K562 (cell line): Measurements from ENCODE around the gene MIB2. TPM values are rescaled to one million over a fixed set of nuclear protein-coding genes. Genes with fewer than 3 reads are reported as not detected.
"Not testable (repeated sequence)": the region's sequence is repeated elsewhere in the genome, so short reads cannot be mapped to it uniquely, and the experiment has no call there.

Experiments
- ATAC-seq: fragments of 200-7000 bp; cut with Tn5 transposase; 3 replicates; pipeline ENCODE4 v1.9.1; 2020; ENCODE audit warnings: moderate library complexity
- BruUV-seq: library from RNA; stranded (reverse); fragments of 400-500 nt; replicated peaks from 2 replicates; lab custom pipeline; 2021; lab: Mats Ljungman, UMichigan
- CTCF ChIA-PET: fragments of 300-600 bp; formaldehyde crosslinking; extraction: SDS; loops from one replicate; lab custom pipeline; 2021; ENCODE audit warnings: low intra/inter-chr PET ratio; lab: Yijun Ruan, JAX
- POLR2A ChIA-PET: fragments of 300-600, 350-650 bp; sonication (Branson Sonifier 250); formaldehyde crosslinking; extraction: SDS; loops from one replicate; lab custom pipeline; 2021; ENCODE audit warnings: antibody characterized with exemption, inconsistent platforms; lab: Yijun Ruan, JAX
- DNase-seq, 4 experiments: peaks; one replicate each; pipeline versions ENCODE4 v3.0.0 to v3.0.0-alpha.2; 2011 to 2018; ENCODE audit warnings: low spot score in 3 of 4, mixed read lengths in 3 of 4; ENCODE audit errors: extremely low read depth in 1 of 4
- FAIRE-seq: peaks from 2 replicates; lab custom pipeline; 2011; peaks lifted over from hg19 to GRCh38; lab: Jason Lieb, UNC
- H2AFZ ChIP-seq: 2 replicates; pipeline ENCODE4 v1.6.0; 2011; ENCODE audit warnings: low read depth, low read length, control low read depth, inconsistent platforms
- H3K27ac ChIP-seq: fragments of 200-600 bp; 3 replicates; pipeline ENCODE4 v1.8.0; 2011; ENCODE audit warnings: low read depth, mild to moderate bottlenecking, control low read depth, inconsistent platforms, low read length, moderate library complexity, mixed read lengths; ENCODE audit errors: extremely low read depth
- H3K27me3 ChIP-seq, 2 experiments: fragments of 300-600 bp in 1 of 2; 2 replicates in 1 of 2; 3 replicates in 1 of 2; pipeline versions ENCODE4 v1.6.0 to v1.8.0; 2011; ENCODE audit warnings: inconsistent platforms in 2 of 2, low read length in 2 of 2, mild to moderate bottlenecking in 1 of 2, mixed read lengths in 1 of 2, moderate library complexity in 1 of 2; ENCODE audit not compliant: control insufficient read depth in 2 of 2, insufficient read depth in 2 of 2
- H3K36me3 ChIP-seq: fragments of 300-600 bp; 3 replicates; pipeline ENCODE4 v1.8.0; 2011; ENCODE audit warnings: mild to moderate bottlenecking, low read length, inconsistent platforms; ENCODE audit not compliant: control insufficient read depth, insufficient read depth
- H3K4me1 ChIP-seq, 2 experiments: fragments of 200-600 bp in 1 of 2; replicated peaks in 1 of 2; 2 replicates in 1 of 2; 3 replicates in 1 of 2; pipeline versions ENCODE4 v1.5.1 to v1.8.0; 2011; ENCODE audit warnings: inconsistent platforms in 2 of 2, low read length in 2 of 2, mild to moderate bottlenecking in 1 of 2, mixed read lengths in 1 of 2, moderate library complexity in 1 of 2; ENCODE audit not compliant: control insufficient read depth in 2 of 2, insufficient read depth in 2 of 2
- H3K4me2 ChIP-seq: 2 replicates; pipeline ENCODE4 v1.6.1; 2011; ENCODE audit warnings: low read length, control low read depth, inconsistent platforms, mixed read lengths; ENCODE audit not compliant: insufficient read depth
- H3K4me3 ChIP-seq: fragments of 200-600 bp; sonication (generic), shearing (Covaris generic); 2 replicates; pipeline ENCODE4 v1.5.1; 2016; ENCODE audit warnings: control low read depth, inconsistent platforms
- H3K79me2 ChIP-seq: fragments of 200-600 bp; 3 replicates; pipeline ENCODE4 v1.8.0; 2011; ENCODE audit warnings: low read length, inconsistent platforms; ENCODE audit not compliant: control insufficient read depth, insufficient read depth
- H3K9ac ChIP-seq, 2 experiments: 2 replicates each; pipeline versions ENCODE4 v1.6.0 to v1.6.1; 2011; ENCODE audit warnings: low read depth in 2 of 2, low read length in 2 of 2, control low read depth in 1 of 2, inconsistent platforms in 1 of 2, mild to moderate bottlenecking in 1 of 2, mixed read lengths in 1 of 2; ENCODE audit not compliant: insufficient read depth in 1 of 2
- H3K9me1 ChIP-seq: one replicate; pipeline ENCODE4 v1.6.0; 2011; ENCODE audit warnings: inconsistent platforms, mild to moderate bottlenecking, low read length, moderate library complexity; ENCODE audit not compliant: control insufficient read depth, insufficient read depth
- H3K9me3 ChIP-seq: replicated peaks from 2 replicates; pipeline ENCODE4 v1.5.1; 2011; ENCODE audit warnings: low read depth, low read length, inconsistent platforms; ENCODE audit not compliant: control insufficient read depth, insufficient read depth
- H4K20me1 ChIP-seq: replicated peaks from 2 replicates; pipeline ENCODE4 v1.6.1; 2011; ENCODE audit warnings: low read length, inconsistent platforms, mixed read lengths; ENCODE audit not compliant: control insufficient read depth, insufficient read depth
- CBFA2T3 ChIP-seq: fragments of 450-650 bp; IDR thresholded peaks from 2 replicates; pipeline ENCODE4 v1.6.1; 2017
- CREB1 ChIP-seq, 2 experiments: sonication (generic) in 1 of 2; formaldehyde crosslinking in 1 of 2; IDR thresholded peaks; 2 replicates each; pipeline versions ENCODE4 v1.6.1 to v1.8.0; 2012 to 2022; ENCODE audit warnings: inconsistent platforms in 1 of 2, mild to moderate bottlenecking in 1 of 2, missing genetic modification reagents in 1 of 2, moderate library complexity in 1 of 2
- CREM ChIP-seq: IDR thresholded peaks from 2 replicates; pipeline ENCODE4 v1.6.1; 2014; ENCODE audit warnings: antibody characterized with exemption, low read depth
- EP300 ChIP-seq: IDR thresholded peaks from 2 replicates; pipeline ENCODE4 v1.6.1; 2012; ENCODE audit warnings: low read length, improper control_type of control experiment
- KLF16 ChIP-seq: IDR thresholded peaks from 2 replicates; pipeline ENCODE4 v1.6.1; 2016; ENCODE audit warnings: antibody characterized with exemption
- NFE2 ChIP-seq: IDR thresholded peaks from 2 replicates; pipeline ENCODE4 v1.6.1; 2014; ENCODE audit warnings: antibody characterized with exemption, low read depth
- RCOR1 ChIP-seq, 2 experiments: IDR thresholded peaks; 2 replicates each; pipeline ENCODE4 v1.6.1; 2012; ENCODE audit warnings: low read depth in 2 of 2, low read length in 2 of 2, borderline replicate concordance in 1 of 2, improper control_type of control experiment in 1 of 2
- RNF2 ChIP-seq: sonication (generic); IDR thresholded peaks from 2 replicates; pipeline ENCODE4 v1.6.1; 2016
- TEAD4 ChIP-seq, 2 experiments: sonication (generic) in 1 of 2; formaldehyde crosslinking in 1 of 2; IDR thresholded peaks; 2 replicates each; pipeline versions ENCODE4 v1.6.1 to v1.8.0; 2012 to 2022; ENCODE audit warnings: borderline replicate concordance in 1 of 2, inconsistent platforms in 1 of 2, low read length in 1 of 2, mild to moderate bottlenecking in 1 of 2, missing genetic modification reagents in 1 of 2
- ZNF639 ChIP-seq, 2 experiments: fragments of 200-800 bp in 1 of 2; sonication (Bioruptor generic) in 1 of 2; sonication (generic) in 1 of 2; formaldehyde crosslinking in 1 of 2; IDR thresholded peaks in 1 of 2; conservative IDR thresholded peaks in 1 of 2; 2 replicates each; pipeline versions ENCODE4 v1.5.0 to v1.6.1; 2016 to 2020; ENCODE audit warnings: missing compliant biosample characterization in 1 of 2, missing genetic modification characterization in 1 of 2, missing genetic modification reagents in 1 of 2
- WGBS: fragments of 100-300 bp; shearing (Covaris generic); methylation state at CpG from one replicate; pipeline ENCODE4 v1.1.6; 2016; ENCODE audit warnings: low coverage, mixed read lengths; ENCODE audit not compliant: insufficient coverage; ENCODE audit errors: missing lambda C conversion rate; 5-methylcytosine and 5-hydroxymethylcytosine counted together
- in situ Hi-C: fragments of 300-500 bp; cut with MboI; formaldehyde crosslinking; loops from 4 replicates; pipeline ENCODE4 v1.15.0; 2018; ENCODE audit warnings: inconsistent platforms, mixed read lengths
- intact Hi-C: fragments of 100-400 bp; cut with micrococcal nuclease; formaldehyde crosslinking; loops from 2 replicates; pipeline ENCODE4 v1.14.2; 2022
- polyA plus RNA-seq, 8 experiments: library from polyadenylated mRNA; depleted of rRNA in 4 of 8; stranded (reverse) in 5 of 8; unstranded in 3 of 8; fragments of >200 nt; fragmentation: Nextera tagmentation in 2 of 8; fragmentation: Illumina TruSeq in 1 of 8; extraction: Ambion mirVana in 2 of 8; extraction: Trizol in 1 of 8; gene quantifications; 2 replicates each; pipeline versions ENCODE4 v1.2.1 to v1.2.3, GENCODE V29; 2011 to 2014; ENCODE audit warnings: inconsistent platforms in 1 of 8, missing spikeins in 1 of 8
- total RNA-seq, 7 experiments: library from RNA; depleted of rRNA in 6 of 7; stranded (reverse); fragments of >200 nt in 6 of 7; fragmentation: Illumina TruSeq in 2 of 7; extraction: Trizol in 2 of 7; gene quantifications; 2 replicates each; pipeline versions ENCODE4 v1.2.1 to v1.2.3, GENCODE V29; 2011 to 2021; ENCODE audit warnings: low replicate concordance in 1 of 7
- TF ChIP-seq, protein P1 (sequence below), 2 experiments: IDR thresholded peaks; 2 replicates each; pipeline ENCODE4 v1.6.1; 2011; ENCODE audit warnings: borderline replicate concordance in 1 of 2, control low read depth in 1 of 2, low read depth in 1 of 2, low read length in 1 of 2, mild to moderate bottlenecking in 1 of 2, mixed read lengths in 1 of 2, moderate library complexity in 1 of 2; ENCODE audit not compliant: insufficient read depth in 1 of 2, insufficient read length in 1 of 2, poor library complexity in 1 of 2, severe bottlenecking in 1 of 2; ENCODE audit errors: extremely low read depth in 1 of 2

Gene MIB2
- total and polyA plus RNA-seq, 9 of the 15 experiments (the other 6 are each of a cell fraction or from before 2014, with no cell fraction given), result 0.04 to 17.0 (median 4.9) TPM; not detected in 1

DNA sequence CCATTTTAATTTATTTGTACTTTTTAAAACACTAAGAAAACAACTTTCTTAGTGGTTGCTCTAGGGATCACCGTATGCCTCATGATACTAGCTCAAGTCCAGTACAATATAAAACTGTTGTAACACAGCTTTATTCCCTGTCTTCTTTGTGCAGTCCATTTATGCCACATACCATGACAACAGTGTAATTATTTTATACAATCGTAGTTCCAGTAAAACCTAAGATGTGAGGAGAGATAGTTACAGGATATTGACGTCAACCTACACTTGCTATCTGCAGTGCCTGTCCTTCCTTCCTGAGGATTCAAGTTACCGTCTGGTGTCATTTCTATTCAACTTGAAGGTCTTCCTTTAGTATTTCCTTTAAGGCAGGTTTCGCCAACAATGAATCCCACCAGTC is 31.0 kb downstream of the MIB2 start:
- H3K9ac ChIP-seq, intact Hi-C loops, H3K9me1 ChIP-seq, in situ Hi-C loops, H4K20me1 ChIP-seq, H3K9me3 ChIP-seq, DNase-seq, H3K4me1 ChIP-seq, H3K79me2 ChIP-seq, FAIRE-seq, POLR2A ChIA-PET, H2AFZ ChIP-seq, H3K4me2 ChIP-seq, H3K4me3 ChIP-seq, H3K27me3 ChIP-seq, ATAC-seq, BruUV-seq, H3K27ac ChIP-seq, CTCF ChIA-PET: not testable (repeated sequence)
- H3K36me3 ChIP-seq, result peaks cover 44% of the 10 kb centered on the region
- WGBS, result 82% methylated on average over 3 of the region's 5 CpGs

DNA sequence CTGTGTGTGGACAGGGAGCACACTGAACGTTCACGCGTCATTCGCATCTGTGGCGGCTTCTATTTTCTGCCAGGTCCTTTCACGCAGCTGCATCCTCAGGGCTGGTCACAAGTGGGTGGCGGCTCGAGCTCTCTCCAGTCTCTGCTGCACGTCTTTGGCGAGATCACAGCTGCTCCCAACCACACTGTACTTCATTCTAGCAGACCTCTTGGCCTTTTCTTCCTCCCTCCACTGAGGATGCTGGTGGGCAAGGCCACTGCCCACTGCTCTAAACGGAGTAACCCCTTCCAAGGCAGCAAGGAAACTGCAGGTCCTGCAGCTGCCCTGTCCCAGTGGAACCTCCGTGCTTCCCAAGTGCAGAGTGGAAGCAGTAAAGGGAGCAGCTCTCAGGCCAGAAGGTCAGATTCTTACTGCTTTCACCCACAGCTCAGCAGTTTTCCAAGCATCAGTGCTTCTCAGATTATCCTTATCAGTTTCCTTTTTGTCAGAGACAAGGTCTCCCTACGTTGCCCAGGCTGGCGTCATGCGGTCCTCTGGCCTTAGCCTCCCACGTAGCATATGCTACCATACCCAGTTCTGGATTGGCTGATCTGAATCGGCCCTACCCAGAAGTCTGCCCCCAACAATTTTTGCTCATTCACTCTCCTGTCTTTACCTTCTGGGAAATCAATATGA is 32.4 kb downstream of the MIB2 start:
- H3K9me3 ChIP-seq; H4K20me1 ChIP-seq; H3K4me2 ChIP-seq; H3K4me3 ChIP-seq; H3K79me2 ChIP-seq; H3K9me1 ChIP-seq; intact Hi-C loops; H3K27me3 ChIP-seq; H3K4me1 ChIP-seq; H3K9ac ChIP-seq; POLR2A ChIA-PET; in situ Hi-C loops; H3K27ac ChIP-seq; H2AFZ ChIP-seq; BruUV-seq; TF ChIP-seq TEAD4 (CRISPR knock-in tag; IDR thresholded peaks at IDR 0.05; ENCODE audit: borderline replicate concordance); CREB1 (CRISPR knock-in tag; IDR thresholded peaks at IDR 0.05): not testable (repeated sequence)
- 69% methylated on average over 12 of the region's 17 CpGs for WGBS
- peak; percentile 94 for FAIRE-seq
- peaks cover 58% of the 10 kb centered on the region for H3K36me3 ChIP-seq
- peak in 2 of 4 experiments; percentile 15 to 81 for DNase-seq
- CTCF ChIA-PET, result interaction anchor here (0.6 kb wide), 1 partner anchor 98 kb away, joined by 3 read pairs; no protein-coding TSS in a partner anchor
- peak; percentile 90 for ATAC-seq
- TF ChIP-seq NFE2 (peak; percentile 53; the same call in 1 of the 2 replicates), CREM (peak; percentile 71; the same call in 1 of the 2 replicates), CBFA2T3 (0 out of 2 replicates have a peak, but pooled peaks have one; percentile 14), RCOR1 (IDR thresholded peaks at IDR 0.05; ENCODE audit: borderline replicate concordance in 1 of 2, low read depth in 2 of 2, low read length in 2 of 2) (peak in 1 of 2 experiments; percentile 69; a peak in 2 of 4 replicates), EP300 (peak; percentile 66), RNF2 (0 out of 2 replicates have a peak, but pooled peaks have one; percentile 32), KLF16 (peak; percentile 58), TEAD4 (IDR thresholded peaks at IDR 0.05; ENCODE audit: low read length) (peak; percentile 30; the same call in 1 of the 2 replicates), ZNF639 (CRISPR knock-in tag; conservative IDR thresholded peaks at IDR 0.05 in 1 of 2, IDR thresholded peaks at IDR 0.05 in 1 of 2) (peak in 1 of 2 experiments; percentile 58; a peak in 1 of 4 replicates), CREB1 (IDR thresholded peaks at IDR 0.05) (0 out of 2 replicates have a peak, but pooled peaks have one; percentile 16)
- TF ChIP-seq, protein P1, sequence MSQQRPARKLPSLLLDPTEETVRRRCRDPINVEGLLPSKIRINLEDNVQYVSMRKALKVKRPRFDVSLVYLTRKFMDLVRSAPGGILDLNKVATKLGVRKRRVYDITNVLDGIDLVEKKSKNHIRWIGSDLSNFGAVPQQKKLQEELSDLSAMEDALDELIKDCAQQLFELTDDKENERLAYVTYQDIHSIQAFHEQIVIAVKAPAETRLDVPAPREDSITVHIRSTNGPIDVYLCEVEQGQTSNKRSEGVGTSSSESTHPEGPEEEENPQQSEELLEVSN (IDR thresholded peaks at IDR 0.05; ENCODE audit: borderline replicate concordance in 1 of 2, extremely low read depth in 1 of 2, insufficient read depth in 1 of 2, insufficient read length in 1 of 2, low read depth in 1 of 2, low read length in 1 of 2, poor library complexity in 1 of 2, severe bottlenecking in 1 of 2), result peak in 1 of 2 experiments; percentile 65
